ENCODE results near the gene HORMAD1. TPM values are rescaled to one million over a fixed set of nuclear protein-coding genes. Genes with fewer than 3 reads are reported as not detected.

The HORMAD1 gene
- total RNA-seq, 4 donors from 2014 or later: 6.7 to 11.3 (median 8.4) TPM; not detected in 1

- no peak overlapping the region for H3K27ac ChIP-seq
- 86% methylated on average over 5 of the region's 5 CpGs for WGBS
- no peaks in the 10 kb centered on the region for H3K27me3 ChIP-seq
- DNase-seq (ENCODE audit: low spot score in 2 of 2): no peak
- no peak overlapping the region for H3K4me3 ChIP-seq
- H3K36me3 ChIP-seq: peaks cover 37% of the 10 kb centered on the region
- TF ChIP-seq CTCF (IDR thresholded peaks at IDR 0.05): no peak
- H3K9me3 ChIP-seq: no peaks in the 10 kb centered on the region
- H3K4me1 ChIP-seq: no peaks in the 10 kb centered on the region
These were observed 71.1 kb downstream of the HORMAD1 start for GRCh38 chr1:150649441-150650075.

Other genes starting within 250 kb of the HORMAD1 start
- 10 to 100 TPM; 13.7 to 29.1 (median 20.9) TPM for gene TARS2, start 233.5 kb downstream of the HORMAD1 start, total RNA-seq
- 10 to 100 TPM; 20.8 to 60.7 (median 44.1) TPM for gene ECM1, start 212.8 kb downstream of the HORMAD1 start, total RNA-seq
- gene FALEC, start 205.1 kb downstream of the HORMAD1 start, total RNA-seq: not detected
- 10 to 100 TPM in 3 of 4 donors, 1 to 10 TPM in 1; 7.2 to 22.7 (median 18.0) TPM for gene ADAMTSL4, start 171.5 kb downstream of the HORMAD1 start, total RNA-seq
- 100 to 1,000 TPM; 211 to 307 (median 270) TPM for gene MCL1, start 141.3 kb downstream of the HORMAD1 start, total RNA-seq
- 100 to 1,000 TPM; 266 to 384 (median 291) TPM for gene ENSA, start 91.3 kb downstream of the HORMAD1 start, total RNA-seq
- gene GOLPH3L, start 23.7 kb downstream of the HORMAD1 start, total RNA-seq: 10 to 100 TPM; 18.4 to 36.6 (median 25.7) TPM
- gene CTSS, start 44.9 kb upstream of the HORMAD1 start, total RNA-seq: 10 to 100 TPM in 3 of 4 donors, 1 to 10 TPM in 1; 6.7 to 21.7 (median 15.5) TPM
- gene CTSK, start 87.4 kb upstream of the HORMAD1 start, total RNA-seq: 10 to 100 TPM; 46.3 to 98.0 (median 64.2) TPM
- gene ARNT, start 155.7 kb upstream of the HORMAD1 start, total RNA-seq: 10 to 100 TPM; 32.7 to 79.0 (median 41.7) TPM
- gene CTXND2, start 166.2 kb upstream of the HORMAD1 start, total RNA-seq: not detected
- gene SETDB1, start 205.5 kb upstream of the HORMAD1 start, total RNA-seq: 10 to 100 TPM; 25.0 to 61.9 (median 38.5) TPM